ENCODE results near the gene FUOM. TPM values are rescaled to one million over a fixed set of nuclear protein-coding genes. Genes with fewer than 3 reads are reported as not detected.
A peak's percentile ranks its signal among the peaks of the same experiment; 100 is the strongest.

Gene FUOM
- polyA plus RNA-seq, 1 of the 3 experiments (the other 2 are of a cell fraction): 32.5 TPM

DNA sequence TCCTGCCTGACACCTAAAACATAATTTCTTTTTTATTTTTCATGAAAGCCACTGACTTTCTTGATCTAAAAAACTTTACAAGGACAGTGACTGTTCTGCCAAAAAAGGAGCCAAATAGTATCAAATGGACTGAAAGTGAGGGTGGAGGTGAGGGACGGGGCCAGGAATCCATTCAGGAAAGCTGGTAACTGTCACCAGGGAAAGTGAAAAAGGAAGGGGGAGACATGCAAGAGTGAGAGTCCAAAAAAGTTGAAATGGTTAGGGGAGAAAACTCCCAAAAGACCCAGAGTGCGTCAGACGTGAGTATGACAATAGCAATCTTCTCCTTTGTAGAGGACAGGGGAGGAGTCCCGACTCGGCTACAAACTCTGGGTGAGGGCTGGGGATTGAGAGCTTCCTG is 13.6 kb downstream of the FUOM start (continued):
- TF ChIP-seq, protein P1, sequence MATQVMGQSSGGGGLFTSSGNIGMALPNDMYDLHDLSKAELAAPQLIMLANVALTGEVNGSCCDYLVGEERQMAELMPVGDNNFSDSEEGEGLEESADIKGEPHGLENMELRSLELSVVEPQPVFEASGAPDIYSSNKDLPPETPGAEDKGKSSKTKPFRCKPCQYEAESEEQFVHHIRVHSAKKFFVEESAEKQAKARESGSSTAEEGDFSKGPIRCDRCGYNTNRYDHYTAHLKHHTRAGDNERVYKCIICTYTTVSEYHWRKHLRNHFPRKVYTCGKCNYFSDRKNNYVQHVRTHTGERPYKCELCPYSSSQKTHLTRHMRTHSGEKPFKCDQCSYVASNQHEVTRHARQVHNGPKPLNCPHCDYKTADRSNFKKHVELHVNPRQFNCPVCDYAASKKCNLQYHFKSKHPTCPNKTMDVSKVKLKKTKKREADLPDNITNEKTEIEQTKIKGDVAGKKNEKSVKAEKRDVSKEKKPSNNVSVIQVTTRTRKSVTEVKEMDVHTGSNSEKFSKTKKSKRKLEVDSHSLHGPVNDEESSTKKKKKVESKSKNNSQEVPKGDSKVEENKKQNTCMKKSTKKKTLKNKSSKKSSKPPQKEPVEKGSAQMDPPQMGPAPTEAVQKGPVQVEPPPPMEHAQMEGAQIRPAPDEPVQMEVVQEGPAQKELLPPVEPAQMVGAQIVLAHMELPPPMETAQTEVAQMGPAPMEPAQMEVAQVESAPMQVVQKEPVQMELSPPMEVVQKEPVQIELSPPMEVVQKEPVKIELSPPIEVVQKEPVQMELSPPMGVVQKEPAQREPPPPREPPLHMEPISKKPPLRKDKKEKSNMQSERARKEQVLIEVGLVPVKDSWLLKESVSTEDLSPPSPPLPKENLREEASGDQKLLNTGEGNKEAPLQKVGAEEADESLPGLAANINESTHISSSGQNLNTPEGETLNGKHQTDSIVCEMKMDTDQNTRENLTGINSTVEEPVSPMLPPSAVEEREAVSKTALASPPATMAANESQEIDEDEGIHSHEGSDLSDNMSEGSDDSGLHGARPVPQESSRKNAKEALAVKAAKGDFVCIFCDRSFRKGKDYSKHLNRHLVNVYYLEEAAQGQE (IDR thresholded peaks at IDR 0.05; ENCODE audit: low read depth, low read length): no peak
- no peak for TF ChIP-seq FOSL2 (IDR thresholded peaks at IDR 0.05; ENCODE audit: borderline replicate concordance, low read depth)
- TF ChIP-seq MXI1 (IDR thresholded peaks at IDR 0.05; ENCODE audit: low read depth, low read length): no peak

DNA sequence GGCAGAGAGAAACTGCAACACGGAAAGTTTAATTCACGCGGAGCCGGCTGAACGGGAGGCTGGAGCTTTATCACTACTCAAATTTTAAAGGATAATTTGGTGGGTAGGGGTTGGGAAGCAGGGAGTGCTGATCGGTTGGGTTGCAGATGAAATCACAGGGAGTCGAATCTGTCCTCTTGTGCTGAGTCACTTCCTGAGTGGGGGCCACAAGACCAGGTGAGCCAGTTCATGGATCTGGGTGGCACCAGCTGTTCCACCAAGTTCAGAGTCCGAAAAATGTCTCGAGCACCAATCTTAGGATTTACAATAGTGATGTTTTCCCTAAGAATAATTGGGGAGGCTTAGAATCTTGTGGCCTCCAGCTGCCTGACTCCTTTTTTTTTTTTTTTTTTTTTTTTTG is 14.3 kb downstream of the FUOM start:
- H4K20me1 ChIP-seq (ENCODE audit: insufficient read depth): no peaks in the 10 kb centered on the region
- TF ChIP-seq, protein P2, sequence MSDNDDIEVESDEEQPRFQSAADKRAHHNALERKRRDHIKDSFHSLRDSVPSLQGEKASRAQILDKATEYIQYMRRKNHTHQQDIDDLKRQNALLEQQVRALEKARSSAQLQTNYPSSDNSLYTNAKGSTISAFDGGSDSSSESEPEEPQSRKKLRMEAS (IDR thresholded peaks at IDR 0.05; ENCODE audit: low read depth): no peak
- TF ChIP-seq TEAD4 (IDR thresholded peaks at IDR 0.05; ENCODE audit: borderline replicate concordance, insufficient read depth): no peak
- TF ChIP-seq, protein P3, sequence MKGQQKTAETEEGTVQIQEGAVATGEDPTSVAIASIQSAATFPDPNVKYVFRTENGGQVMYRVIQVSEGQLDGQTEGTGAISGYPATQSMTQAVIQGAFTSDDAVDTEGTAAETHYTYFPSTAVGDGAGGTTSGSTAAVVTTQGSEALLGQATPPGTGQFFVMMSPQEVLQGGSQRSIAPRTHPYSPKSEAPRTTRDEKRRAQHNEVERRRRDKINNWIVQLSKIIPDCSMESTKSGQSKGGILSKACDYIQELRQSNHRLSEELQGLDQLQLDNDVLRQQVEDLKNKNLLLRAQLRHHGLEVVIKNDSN (IDR thresholded peaks at IDR 0.05; ENCODE audit: borderline replicate concordance, low read depth): no peak
- no peak for TF ChIP-seq MEF2A (IDR thresholded peaks at IDR 0.05; ENCODE audit: borderline replicate concordance, low read depth)
- no peak for TF ChIP-seq SIN3A (IDR thresholded peaks at IDR 0.05; ENCODE audit: borderline replicate concordance, low read depth, low read length)
- TF ChIP-seq NFIC (IDR thresholded peaks at IDR 0.05; ENCODE audit: borderline replicate concordance): no peak
- no peaks in the 10 kb centered on the region for H3K36me3 ChIP-seq (replicated peaks in 1 of 2; ENCODE audit: control insufficient read depth in 1 of 2, insufficient read depth in 2 of 2, low read length in 1 of 2)
- H3K9ac ChIP-seq: no peak overlapping the region
- no peak overlapping the region for H3K27ac ChIP-seq (ENCODE audit: low read depth in 2 of 2, low read length in 1 of 2)
- POLR2A ChIA-PET: no interaction called here
- no peak for DNase-seq
- H3K27me3 ChIP-seq (ENCODE audit: insufficient read depth): peaks cover 55% of the 10 kb centered on the region; the same call in 1 of the 2 replicates
- 16% methylated on average over 9 of the region's 9 CpGs for WGBS (ENCODE audit: low lambda C conversion rate)
- H3K9me2 ChIP-seq: no peaks in the 10 kb centered on the region
- no peaks in the 10 kb centered on the region for H3K9me3 ChIP-seq
- CTCF ChIA-PET: interaction anchor here (3.3 kb wide), 1 partner anchor 14 kb away, joined by 21 read pairs; no protein-coding TSS in a partner anchor
- peaks cover 0 to 7% of the 10 kb centered on the region in 2 experiments; a peak in 1 of 4 replicates for H3K4me1 ChIP-seq (ENCODE audit: control insufficient read depth in 1 of 2, insufficient read depth in 2 of 2, low read depth in 1 of 2, low read length in 1 of 2)
- H2AFZ ChIP-seq (ENCODE audit: low read depth): no peak overlapping the region
- H3K79me2 ChIP-seq (ENCODE audit: insufficient read depth): no peaks in the 10 kb centered on the region
- no peaks in the 10 kb centered on the region for H3F3A ChIP-seq (replicated peaks; ENCODE audit: insufficient read depth)
- H3K4me2 ChIP-seq: 0 out of 2 replicates have a peak overlapping the region, but pooled peaks have one; percentile 24
- no peak overlapping the region for H3K4me3 ChIP-seq (ENCODE audit: low read depth in 2 of 2, low read length in 1 of 2)

DNA sequence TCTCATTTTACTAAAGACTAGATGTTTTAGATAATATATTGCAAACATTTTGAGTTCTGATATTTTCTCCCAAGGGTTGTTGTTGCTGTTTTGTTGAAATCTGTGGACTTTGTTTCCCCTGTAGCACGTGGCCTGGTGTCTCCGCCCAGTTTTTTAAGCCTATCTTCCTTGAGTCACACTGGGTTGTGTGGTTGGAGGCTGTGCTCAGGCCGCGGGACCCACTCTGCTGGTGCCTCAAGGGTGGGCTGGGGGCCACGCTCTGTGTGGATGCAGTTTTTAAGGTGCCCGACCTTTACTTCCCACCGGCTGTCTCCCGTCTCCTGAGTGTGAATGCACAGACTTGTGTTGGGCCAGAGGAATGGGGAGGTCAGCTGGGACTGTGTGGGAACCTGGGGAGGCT is 14.9 kb downstream of the FUOM start:
- no peaks in the 10 kb centered on the region for H3F3A ChIP-seq (replicated peaks; ENCODE audit: insufficient read depth)
- DNase-seq: no peak
- no peak overlapping the region for H3K27ac ChIP-seq (ENCODE audit: low read depth in 2 of 2, low read length in 1 of 2)
- peaks cover 0 to 7% of the 10 kb centered on the region in 2 experiments; a peak in 1 of 4 replicates for H3K4me1 ChIP-seq (ENCODE audit: control insufficient read depth in 1 of 2, insufficient read depth in 2 of 2, low read depth in 1 of 2, low read length in 1 of 2)
- CTCF ChIA-PET: interaction anchor here (3.3 kb wide), 1 partner anchor 14 kb away, joined by 21 read pairs; no protein-coding TSS in a partner anchor
- H3K27me3 ChIP-seq (ENCODE audit: insufficient read depth): peaks cover 51% of the 10 kb centered on the region; the same call in 1 of the 2 replicates
- no peaks in the 10 kb centered on the region for H3K9me2 ChIP-seq
- no peak overlapping the region for H2AFZ ChIP-seq (ENCODE audit: low read depth)
- 0 out of 2 replicates have a peak overlapping the region, but pooled peaks have one; percentile 24 for H3K4me2 ChIP-seq
- TF ChIP-seq EZH2phosphoT487 (IDR thresholded peaks at IDR 0.05; ENCODE audit: borderline replicate concordance, low read depth): no peak
- TF ChIP-seq GATA2 (CRISPR knock-in tag; IDR thresholded peaks at IDR 0.05): no peak
- TF ChIP-seq, protein P4, sequence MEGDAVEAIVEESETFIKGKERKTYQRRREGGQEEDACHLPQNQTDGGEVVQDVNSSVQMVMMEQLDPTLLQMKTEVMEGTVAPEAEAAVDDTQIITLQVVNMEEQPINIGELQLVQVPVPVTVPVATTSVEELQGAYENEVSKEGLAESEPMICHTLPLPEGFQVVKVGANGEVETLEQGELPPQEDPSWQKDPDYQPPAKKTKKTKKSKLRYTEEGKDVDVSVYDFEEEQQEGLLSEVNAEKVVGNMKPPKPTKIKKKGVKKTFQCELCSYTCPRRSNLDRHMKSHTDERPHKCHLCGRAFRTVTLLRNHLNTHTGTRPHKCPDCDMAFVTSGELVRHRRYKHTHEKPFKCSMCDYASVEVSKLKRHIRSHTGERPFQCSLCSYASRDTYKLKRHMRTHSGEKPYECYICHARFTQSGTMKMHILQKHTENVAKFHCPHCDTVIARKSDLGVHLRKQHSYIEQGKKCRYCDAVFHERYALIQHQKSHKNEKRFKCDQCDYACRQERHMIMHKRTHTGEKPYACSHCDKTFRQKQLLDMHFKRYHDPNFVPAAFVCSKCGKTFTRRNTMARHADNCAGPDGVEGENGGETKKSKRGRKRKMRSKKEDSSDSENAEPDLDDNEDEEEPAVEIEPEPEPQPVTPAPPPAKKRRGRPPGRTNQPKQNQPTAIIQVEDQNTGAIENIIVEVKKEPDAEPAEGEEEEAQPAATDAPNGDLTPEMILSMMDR (IDR thresholded peaks at IDR 0.05): no peak
- TF ChIP-seq TAF1 (IDR thresholded peaks at IDR 0.05; ENCODE audit: borderline replicate concordance, low read depth, low read length): no peak
- no peak for TF ChIP-seq MEF2A (IDR thresholded peaks at IDR 0.05; ENCODE audit: borderline replicate concordance, low read depth)
- no peak for TF ChIP-seq RXRA (IDR thresholded peaks at IDR 0.05; ENCODE audit: borderline replicate concordance, low read depth)
- TF ChIP-seq EP300 (IDR thresholded peaks at IDR 0.05; ENCODE audit: borderline replicate concordance in 1 of 2, low read depth in 1 of 2, low read length in 1 of 2): no peak
- TF ChIP-seq SIN3A (IDR thresholded peaks at IDR 0.05; ENCODE audit: borderline replicate concordance, low read depth, low read length): no peak
- TF ChIP-seq ELF1 (IDR thresholded peaks at IDR 0.05): no peak
- H4K20me1 ChIP-seq (ENCODE audit: insufficient read depth): no peaks in the 10 kb centered on the region
- H3K4me3 ChIP-seq (ENCODE audit: low read depth in 2 of 2, low read length in 1 of 2): no peak overlapping the region
- H3K9me3 ChIP-seq: no peaks in the 10 kb centered on the region
- 32% methylated on average over 8 of the region's 8 CpGs for WGBS (ENCODE audit: low lambda C conversion rate)
- H3K9ac ChIP-seq: no peak overlapping the region
- no peaks in the 10 kb centered on the region for H3K36me3 ChIP-seq (replicated peaks in 1 of 2; ENCODE audit: control insufficient read depth in 1 of 2, insufficient read depth in 2 of 2, low read length in 1 of 2)
- POLR2A ChIA-PET: no interaction called here
- H3K79me2 ChIP-seq (ENCODE audit: insufficient read depth): no peaks in the 10 kb centered on the region

Data from SK-N-SH (cell line).